OCI-LY7 (cell line): ENCODE data around the gene CENPU. TPM values are rescaled to one million over a fixed set of nuclear protein-coding genes. Genes with fewer than 3 reads are reported as not detected.

Experiments used
- BruUV-seq: library from RNA; stranded (reverse); fragments of 400-500 nt; replicated peaks from 2 replicates; lab custom pipeline; 2021; lab: Mats Ljungman, UMichigan
- CTCF ChIA-PET: fragments of 300-600 bp; sonication (Branson Sonifier 250); formaldehyde crosslinking; loops from one replicate; lab custom pipeline; 2022; ENCODE audit warnings: antibody characterized with exemption; ENCODE audit not compliant: unreplicated experiment; lab: Charles Lee
- POLR2A ChIA-PET: fragments of 300-600 bp; sonication (Branson Sonifier 250); formaldehyde crosslinking; loops from one replicate; lab custom pipeline; 2022; ENCODE audit warnings: antibody characterized with exemption; lab: Charles Lee
- DNase-seq: peaks from one replicate; pipeline ENCODE4 v3.0.0-alpha.2; 2015; ENCODE audit warnings: low spot score
- H2AFZ ChIP-seq: fragments of 200-600 bp; sonication (generic), shearing (Covaris generic); 2 replicates; pipeline ENCODE4 v1.6.1; 2014; ENCODE audit warnings: mild to moderate bottlenecking, antibody characterized with exemption, low read length, moderate library complexity
- H3K27ac ChIP-seq: fragments of 200-600 bp; sonication (generic); 2 replicates; pipeline ENCODE4 v1.5.1; 2014; ENCODE audit warnings: mixed run types, low read depth, mild to moderate bottlenecking, moderate library complexity, low read length, inconsistent platforms; ENCODE audit not compliant: poor library complexity, severe bottlenecking
- H3K36me3 ChIP-seq: fragments of 200-600 bp; sonication (generic); 2 replicates; pipeline ENCODE4 v1.6.1; 2014; ENCODE audit warnings: mild to moderate bottlenecking, antibody characterized with exemption, low read length, moderate library complexity, mixed read lengths; ENCODE audit not compliant: insufficient read depth
- H3K4me1 ChIP-seq: fragments of 200-600 bp; sonication (generic); 2 replicates; pipeline ENCODE4 v1.5.1; 2014; ENCODE audit warnings: mild to moderate bottlenecking, low read length; ENCODE audit not compliant: insufficient read depth, poor library complexity, severe bottlenecking
- H3K4me2 ChIP-seq: fragments of 200-600 bp; sonication (generic); 2 replicates; pipeline ENCODE4 v1.6.1; 2014; ENCODE audit warnings: mild to moderate bottlenecking, low read length
- H3K4me3 ChIP-seq: fragments of 200-600 bp; sonication (generic); 2 replicates; pipeline ENCODE4 v1.5.1; 2014; ENCODE audit warnings: mild to moderate bottlenecking, low read depth, low read length; ENCODE audit not compliant: poor library complexity, severe bottlenecking
- H3K79me2 ChIP-seq: fragments of 200-600 bp; sonication (generic); 2 replicates; pipeline ENCODE4 v1.6.1; 2016; ENCODE audit warnings: low read depth, mild to moderate bottlenecking, low read length, moderate library complexity, mixed read lengths; ENCODE audit not compliant: insufficient read depth
- H3K9me2 ChIP-seq: fragments of 200-600 bp; sonication (generic); 2 replicates; pipeline ENCODE4 v1.6.1; 2016; ENCODE audit warnings: mild to moderate bottlenecking, low read length, mixed read lengths; ENCODE audit not compliant: insufficient read depth
- H3K9me3 ChIP-seq: fragments of 200-600 bp; sonication (generic); 2 replicates; pipeline ENCODE4 v1.6.1; 2014; ENCODE audit warnings: mild to moderate bottlenecking, mixed run types, low read length, mixed read lengths
- H4K20me1 ChIP-seq: fragments of 200-600 bp; sonication (generic); 2 replicates; pipeline ENCODE4 v1.6.1; 2014; ENCODE audit warnings: mild to moderate bottlenecking, antibody characterized with exemption, low read length, moderate library complexity, mixed read lengths; ENCODE audit not compliant: insufficient read depth
- EZH2phosphoT487 ChIP-seq: fragments of 200-600 bp; sonication (generic); IDR thresholded peaks from 2 replicates; pipeline ENCODE4 v1.6.1; 2018; ENCODE audit warnings: low read depth, borderline replicate concordance, mild to moderate bottlenecking, mixed run types, antibody characterized with exemption, low read length, moderate library complexity, mixed read lengths
- intact Hi-C: fragments of 100-400 bp; cut with micrococcal nuclease; formaldehyde crosslinking; loops from one replicate; pipeline ENCODE4 v1.10.0; 2022; ENCODE audit not compliant: unreplicated experiment
- total RNA-seq, 2 experiments: library from RNA; depleted of rRNA in 1 of 2; stranded (reverse); fragments of >200 nt in 1 of 2; shearing (Covaris generic) in 1 of 2; gene quantifications; 2 replicates each; pipeline ENCODE4 v1.2.3, GENCODE V29; 2014 to 2022
- TF ChIP-seq, protein P1 (sequence below): fragments of 200-600 bp; sonication (generic); conservative IDR thresholded peaks from 2 replicates; pipeline ENCODE4 v1.5.1; 2014; ENCODE audit warnings: mild to moderate bottlenecking, antibody characterized with exemption, low read length, moderate library complexity, mixed read lengths

The CENPU gene
- total RNA-seq, 2 experiments from 2014 or later, result 83.9 to 132 TPM

DNA sequence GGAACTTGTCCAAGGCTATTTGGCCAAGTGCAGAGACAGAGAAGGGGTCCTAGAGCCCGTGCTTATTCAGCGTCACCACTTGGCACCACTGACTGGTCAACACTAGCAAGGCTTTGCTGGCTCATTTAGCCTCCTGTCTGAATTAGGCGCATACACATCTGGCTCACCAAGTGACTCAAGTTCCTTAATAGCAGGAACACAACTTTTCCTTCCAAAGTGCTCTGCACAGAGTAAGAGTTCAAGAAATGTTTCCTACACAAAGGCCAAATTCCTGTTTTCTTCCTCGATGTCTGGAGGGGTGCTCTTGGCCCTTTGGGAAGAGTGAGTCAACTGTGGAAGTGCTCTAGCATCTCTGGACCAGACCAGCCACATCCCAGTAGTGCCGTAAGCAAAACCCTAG, 26.8 kb upstream of the CENPU start:
- intact Hi-C loops, result no loop called here
- no peak for TF ChIP-seq EZH2phosphoT487
- TF ChIP-seq, protein P1, sequence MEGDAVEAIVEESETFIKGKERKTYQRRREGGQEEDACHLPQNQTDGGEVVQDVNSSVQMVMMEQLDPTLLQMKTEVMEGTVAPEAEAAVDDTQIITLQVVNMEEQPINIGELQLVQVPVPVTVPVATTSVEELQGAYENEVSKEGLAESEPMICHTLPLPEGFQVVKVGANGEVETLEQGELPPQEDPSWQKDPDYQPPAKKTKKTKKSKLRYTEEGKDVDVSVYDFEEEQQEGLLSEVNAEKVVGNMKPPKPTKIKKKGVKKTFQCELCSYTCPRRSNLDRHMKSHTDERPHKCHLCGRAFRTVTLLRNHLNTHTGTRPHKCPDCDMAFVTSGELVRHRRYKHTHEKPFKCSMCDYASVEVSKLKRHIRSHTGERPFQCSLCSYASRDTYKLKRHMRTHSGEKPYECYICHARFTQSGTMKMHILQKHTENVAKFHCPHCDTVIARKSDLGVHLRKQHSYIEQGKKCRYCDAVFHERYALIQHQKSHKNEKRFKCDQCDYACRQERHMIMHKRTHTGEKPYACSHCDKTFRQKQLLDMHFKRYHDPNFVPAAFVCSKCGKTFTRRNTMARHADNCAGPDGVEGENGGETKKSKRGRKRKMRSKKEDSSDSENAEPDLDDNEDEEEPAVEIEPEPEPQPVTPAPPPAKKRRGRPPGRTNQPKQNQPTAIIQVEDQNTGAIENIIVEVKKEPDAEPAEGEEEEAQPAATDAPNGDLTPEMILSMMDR, result no peak
- no peaks in the 10 kb centered on the region for H3K9me2 ChIP-seq
- H3K79me2 ChIP-seq, result no peaks in the 10 kb centered on the region
- BruUV-seq, result no TSS peak
- no peak overlapping the region for H3K4me3 ChIP-seq
- H2AFZ ChIP-seq, result no peak overlapping the region
- H3K4me2 ChIP-seq, result no peak overlapping the region
- H3K9me3 ChIP-seq, result no peaks in the 10 kb centered on the region
- H3K4me1 ChIP-seq, result no peaks in the 10 kb centered on the region
- H3K27ac ChIP-seq, result no peak overlapping the region
- H4K20me1 ChIP-seq, result no peaks in the 10 kb centered on the region
- H3K36me3 ChIP-seq, result peaks cover 70% of the 10 kb centered on the region
- ChIA-PET POLR2A (interaction anchor here (1.2 kb wide), 1 partner anchor 26 kb away, joined by 7 read pairs; no protein-coding TSS in a partner anchor), CTCF (no interaction called here)
- no peak for DNase-seq

DNA sequence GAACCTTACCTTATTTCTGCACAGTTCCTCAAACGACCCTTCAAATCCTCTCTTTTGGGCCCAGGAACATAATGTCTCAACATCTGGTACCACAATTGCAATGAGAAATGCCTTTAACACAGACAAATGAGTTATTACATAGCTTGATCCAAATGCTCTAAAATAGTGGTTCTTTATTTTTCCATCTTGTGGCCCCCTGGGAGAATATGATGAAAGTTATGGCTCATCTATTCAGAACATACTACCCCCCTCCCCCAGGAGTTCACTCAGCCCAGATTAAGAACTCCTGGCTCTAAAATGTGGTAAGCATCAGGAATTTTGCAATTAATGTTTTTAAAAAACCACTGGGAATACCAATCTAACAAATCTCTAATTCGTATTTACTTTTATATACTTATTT, 23.9 kb upstream of the CENPU start:
- H4K20me1 ChIP-seq, result no peaks in the 10 kb centered on the region
- TF ChIP-seq, protein P1, result no peak
- TF ChIP-seq EZH2phosphoT487, result no peak
- CTCF ChIA-PET, result no interaction called here

GRCh38 chr4:184756399-184756798, 22.5 kb upstream of the CENPU start:
- intact Hi-C loops, result no loop called here
- CTCF ChIA-PET, result no interaction called here
- H3K36me3 ChIP-seq, result peaks cover 62% of the 10 kb centered on the region

More for the DNA sequence above, 23.9 kb upstream of the CENPU start:
- no TSS peak for BruUV-seq
- Histone ChIP-seq H2AFZ (no peak overlapping the region), H3K9me2 (no peaks in the 10 kb centered on the region), H3K4me3 (no peak overlapping the region), H3K79me2 (no peaks in the 10 kb centered on the region), H3K9me3 (no peaks in the 10 kb centered on the region), H3K4me1 (no peaks in the 10 kb centered on the region), H3K27ac (no peak overlapping the region), H3K36me3 (peaks cover 75% of the 10 kb centered on the region), H3K4me2 (no peak overlapping the region)
- intact Hi-C loops, result no loop called here
- no peak for DNase-seq
- POLR2A ChIA-PET, result interaction anchor here (0.7 kb wide), 1 partner anchor 97 kb away, joined by 4 read pairs; no protein-coding TSS in a partner anchor

More at GRCh38 chr4:184756399-184756798, 22.5 kb upstream of the CENPU start:
- H4K20me1 ChIP-seq, result no peaks in the 10 kb centered on the region
- BruUV-seq, result no TSS peak
- H3K4me2 ChIP-seq, result no peak overlapping the region
- DNase-seq, result no peak
- no peaks in the 10 kb centered on the region for H3K79me2 ChIP-seq
- no peak overlapping the region for H3K4me3 ChIP-seq
- no peak overlapping the region for H3K27ac ChIP-seq
- no peaks in the 10 kb centered on the region for H3K4me1 ChIP-seq
- TF ChIP-seq EZH2phosphoT487, result no peak
- POLR2A ChIA-PET, result interaction anchor here (0.6 kb wide), 1 partner anchor 223 kb away, joined by 3 read pairs; no protein-coding TSS in a partner anchor
- no peaks in the 10 kb centered on the region for H3K9me3 ChIP-seq
- no peaks in the 10 kb centered on the region for H3K9me2 ChIP-seq
- H2AFZ ChIP-seq, result no peak overlapping the region
